Measurements from ENCODE around the gene CNGA2. TPM values are rescaled to one million over a fixed set of nuclear protein-coding genes. Genes with fewer than 3 reads are reported as not detected.

The CNGA2 gene
- total RNA-seq, 3 donors from 2014 or later = not detected

- Mint-ChIP-seq H3K9me3 (no peaks in the 10 kb centered on the region), H3K4me3 (no peak overlapping the region), H3K4me1 (ENCODE audit: low read depth) (no peaks in the 10 kb centered on the region), H3K36me3 (ENCODE audit: insufficient read depth) (no peaks in the 10 kb centered on the region), H3K27me3 (ENCODE audit: low read depth) (peaks cover 3% of the 10 kb centered on the region)
- ATAC-seq (no peak), DNase-seq (no peak)
Measured at GRCh38 chrX:151789179-151789800, 54.7 kb downstream of the CNGA2 start.

- DNase-seq (no peak), ATAC-seq (no peak)
- Mint-ChIP-seq H3K27me3 (ENCODE audit: low read depth) (peaks cover 3% of the 10 kb centered on the region), H3K4me1 (ENCODE audit: low read depth) (no peaks in the 10 kb centered on the region), H3K36me3 (ENCODE audit: insufficient read depth) (no peaks in the 10 kb centered on the region), H3K9me3 (no peaks in the 10 kb centered on the region), H3K4me3 (no peak overlapping the region)
Measured at GRCh38 chrX:151790481-151791160, 56.1 kb downstream of the CNGA2 start.

- no peaks in the 10 kb centered on the region for H3K4me1 Mint-ChIP-seq (ENCODE audit: low read depth)
- ATAC-seq = no peak
- H3K9me3 Mint-ChIP-seq = no peaks in the 10 kb centered on the region
Measured at GRCh38 chrX:151791961-151792360, 57.4 kb downstream of the CNGA2 start.

GRCh38 chrX:151792505-151792904, 58.0 kb downstream of the CNGA2 start:
- no peak for ATAC-seq

More at GRCh38 chrX:151791961-151792360, 57.4 kb downstream of the CNGA2 start:
- Mint-ChIP-seq H3K27me3 (ENCODE audit: low read depth) (peaks cover 3% of the 10 kb centered on the region), H3K4me3 (no peak overlapping the region), H3K36me3 (ENCODE audit: insufficient read depth) (no peaks in the 10 kb centered on the region)
- DNase-seq = no peak

GRCh38 chrX:151793886-151794285, 59.3 kb downstream of the CNGA2 start:
- Mint-ChIP-seq H3K36me3 (ENCODE audit: insufficient read depth) (no peaks in the 10 kb centered on the region), H3K27me3 (ENCODE audit: low read depth) (peaks cover 3% of the 10 kb centered on the region), H3K9me3 (no peaks in the 10 kb centered on the region), H3K4me1 (ENCODE audit: low read depth) (no peaks in the 10 kb centered on the region), H3K4me3 (no peak overlapping the region)
- DNase-seq (no peak), ATAC-seq (no peak)

More at GRCh38 chrX:151792505-151792904, 58.0 kb downstream of the CNGA2 start:
- no peaks in the 10 kb centered on the region for H3K36me3 Mint-ChIP-seq (ENCODE audit: insufficient read depth)
- no peaks in the 10 kb centered on the region for H3K4me1 Mint-ChIP-seq (ENCODE audit: low read depth)
- no peak for DNase-seq
- no peaks in the 10 kb centered on the region for H3K9me3 Mint-ChIP-seq
- peaks cover 3% of the 10 kb centered on the region for H3K27me3 Mint-ChIP-seq (ENCODE audit: low read depth)
- H3K4me3 Mint-ChIP-seq = no peak overlapping the region

Other genes starting within 250 kb of the CNGA2 start
- not detected for gene PASD1, start 171.1 kb upstream of the CNGA2 start, total RNA-seq
- gene PRRG3, start 39.3 kb upstream of the CNGA2 start, total RNA-seq = not detected
- not detected for gene FATE1, start 18.7 kb upstream of the CNGA2 start, total RNA-seq
- not detected for gene MAGEA4, start 178.1 kb downstream of the CNGA2 start, total RNA-seq
- under 1 TPM; 0.08 to 0.42 (median 0.15) TPM for gene GABRE, start 239.9 kb downstream of the CNGA2 start, total RNA-seq